Left lung (tissue), 10 donors: ENCODE results near the gene PCTP. TPM values are rescaled to one million over a fixed set of nuclear protein-coding genes. Genes with fewer than 3 reads are reported as not detected.

ENCODE experiments used
- ATAC-seq: fragments of 200-7000 bp; cut with Tn5 transposase; one replicate; pipeline ENCODE4 v1.9.1; 2020; ENCODE audit warnings: moderate library complexity
- DNase-seq, 4 donors: peaks; one replicate each; pipeline ENCODE4 v3.0.0-alpha.2; 2013 to 2020
- H3K27ac ChIP-seq, 2 donors: fragments of 200-600 bp; sonication (generic) in 1 of 2; one replicate each; pipeline versions ENCODE4 v1.5.0 to v1.8.0; 2020 to 2021
- H3K27me3 ChIP-seq, 2 donors: fragments of 200-600 bp; sonication (generic) in 1 of 2; one replicate each; pipeline versions ENCODE4 v1.5.0 to v1.8.0; 2020 to 2021
- H3K36me3 ChIP-seq, 2 donors: fragments of 200-600 bp; sonication (generic) in 1 of 2; one replicate each; pipeline versions ENCODE4 v1.5.0 to v1.8.0; 2020 to 2021
- H3K4me1 ChIP-seq, 2 donors: fragments of 200-600 bp; one replicate each; pipeline ENCODE4 v1.8.0; 2021
- H3K4me3 ChIP-seq, 2 donors: fragments of 200-600 bp; sonication (generic) in 1 of 2; one replicate each; pipeline versions ENCODE4 v1.5.0 to v1.8.0; 2020 to 2021; ENCODE audit warnings: mild to moderate bottlenecking in 1 of 2
- H3K9me3 ChIP-seq, 2 donors: fragments of 200-600 bp; sonication (generic) in 1 of 2; one replicate each; pipeline versions ENCODE4 v1.5.0 to v1.8.0; 2020 to 2021
- CTCF ChIP-seq, 2 donors: fragments of 200-600 bp; sonication (generic) in 1 of 2; IDR thresholded peaks; one replicate each; pipeline versions ENCODE4 v1.5.0 to v1.8.0; 2021; ENCODE audit warnings: antibody characterized with exemption in 2 of 2
- intact Hi-C, 2 donors: fragments of 100-400 bp; cut with DNase I; formaldehyde crosslinking; loops; one replicate each; pipeline versions ENCODE4 v1.11.2 to v1.14.2; 2022
- polyA plus RNA-seq, 6 donors: library from polyadenylated mRNA; unstranded; fragments of 120-200 nt; gene quantifications; one replicate each; pipeline ENCODE4 v1.2.1, GENCODE V29; 2013; ENCODE audit not compliant: insufficient read length in 6 of 6
- total RNA-seq, 2 donors: library from RNA; stranded (reverse); fragmentation: NEBNext Ultra II Directional; extraction: Animal tissue kit (Norgen Biotek cat#: 25700); gene quantifications; one replicate each; pipeline ENCODE4 v1.2.1, GENCODE V29; 2021
- donor health status: DM: no; HTN: yes; CAD: no.
- donor health status: DM: no; HTN: no; CAD: no.

The PCTP gene
- total and polyA plus RNA-seq, 8 donors: 19.0 to 24.2 (median 21.9) TPM

GRCh38 chr17:55706808-55707773 lies 43.8 kb upstream of the PCTP start:
- ATAC-seq: no peak
- Histone ChIP-seq H3K4me3 (no peak overlapping the region), H3K9me3 (no peaks in the 10 kb centered on the region), H3K36me3 (no peaks in the 10 kb centered on the region), H3K27me3 (no peaks in the 10 kb centered on the region), H3K27ac (peak overlapping the region in 1 of 2 donors; percentile 21), H3K4me1 (peaks cover 0 to 14% of the 10 kb centered on the region in 2 donors)
- no peak for TF ChIP-seq CTCF (IDR thresholded peaks at IDR 0.05)
- DNase-seq: no peak
- intact Hi-C loops: no loop called here

GRCh38 chr17:55708175-55708974 lies 42.5 kb upstream of the PCTP start:
- H3K36me3 ChIP-seq: no peaks in the 10 kb centered on the region
- H3K4me1 ChIP-seq: peaks cover 0 to 14% of the 10 kb centered on the region in 2 donors
- intact Hi-C loops: no loop called here
- H3K9me3 ChIP-seq: no peaks in the 10 kb centered on the region
- H3K27ac ChIP-seq: no peak overlapping the region
- no peak for TF ChIP-seq CTCF (IDR thresholded peaks at IDR 0.05)
- H3K4me3 ChIP-seq: no peak overlapping the region
- no peak for DNase-seq
- H3K27me3 ChIP-seq: no peaks in the 10 kb centered on the region
- no peak for ATAC-seq

GRCh38 chr17:55709440-55709839 lies 41.4 kb upstream of the PCTP start:
- no peaks in the 10 kb centered on the region for H3K36me3 ChIP-seq
- no peaks in the 10 kb centered on the region for H3K9me3 ChIP-seq
- H3K27me3 ChIP-seq: no peaks in the 10 kb centered on the region
- DNase-seq: no peak
- peaks cover 0 to 14% of the 10 kb centered on the region in 2 donors for H3K4me1 ChIP-seq
- no peak for ATAC-seq
- no peak for TF ChIP-seq CTCF (IDR thresholded peaks at IDR 0.05)
- intact Hi-C loops: no loop called here
- no peak overlapping the region for H3K27ac ChIP-seq
- no peak overlapping the region for H3K4me3 ChIP-seq

GRCh38 chr17:55709984-55710383 lies 40.9 kb upstream of the PCTP start:
- Histone ChIP-seq H3K9me3 (no peaks in the 10 kb centered on the region), H3K27ac (no peak overlapping the region), H3K36me3 (no peaks in the 10 kb centered on the region), H3K4me1 (peaks cover 0 to 14% of the 10 kb centered on the region in 2 donors), H3K4me3 (no peak overlapping the region), H3K27me3 (no peaks in the 10 kb centered on the region)
- ATAC-seq (no peak), DNase-seq (no peak)
- TF ChIP-seq CTCF (IDR thresholded peaks at IDR 0.05): no peak
- intact Hi-C loops: loop anchor here in 1 of 2 donors (10.0 kb wide), 1 partner anchor 465 kb away; no protein-coding TSS in a partner anchor

- DNase-seq (no peak), ATAC-seq (peak; percentile 15)
- no peaks in the 10 kb centered on the region for H3K27me3 ChIP-seq
- H3K9me3 ChIP-seq: no peaks in the 10 kb centered on the region
- H3K4me3 ChIP-seq: no peak overlapping the region
- peaks cover 0 to 14% of the 10 kb centered on the region in 2 donors for H3K4me1 ChIP-seq
- no peak overlapping the region for H3K27ac ChIP-seq
- TF ChIP-seq CTCF (IDR thresholded peaks at IDR 0.05): no peak
- intact Hi-C loops: loop anchor here in 1 of 2 donors (10.0 kb wide), 1 partner anchor 464 kb away; no protein-coding TSS in a partner anchor
- H3K36me3 ChIP-seq: no peaks in the 10 kb centered on the region
Observed at GRCh38 chr17:55710410-55710809, 40.4 kb upstream of the PCTP start.
